Hematopoietic multipotent progenitor cell treated with erythropoietin and hydrocortisone succinate and interleukin-3 and kit ligand, for 8 days (in vitro differentiated cells): ENCODE data around the gene SMOC1.

Experiments used
- DNase-seq: peaks from one replicate; pipeline ENCODE4 v3.0.0-alpha.2; 2015

SMOC1 gene

GRCh38 chr14:70047598-70048312, 168.5 kb downstream of the SMOC1 start:
- no peak for DNase-seq

GRCh38 chr14:70048313-70048654, 169.1 kb downstream of the SMOC1 start:
- DNase-seq, result no peak

- DNase-seq, result no peak
Measured at GRCh38 chr14:70049605-70050004, 170.4 kb downstream of the SMOC1 start.

- no peak for DNase-seq
Measured at GRCh38 chr14:70050136-70050535, 170.9 kb downstream of the SMOC1 start.

GRCh38 chr14:70052990-70053389, 173.8 kb downstream of the SMOC1 start:
- DNase-seq, result peak; percentile 36

- DNase-seq, result no peak
Measured at GRCh38 chr14:70057519-70058136, 178.4 kb downstream of the SMOC1 start.

- no peak for DNase-seq
Measured at GRCh38 chr14:70059545-70059944, 180.3 kb downstream of the SMOC1 start.

GRCh38 chr14:70061108-70061507, 181.9 kb downstream of the SMOC1 start:
- no peak for DNase-seq

GRCh38 chr14:70064136-70064865, 185.1 kb downstream of the SMOC1 start:
- DNase-seq, result no peak

- DNase-seq, result no peak
Measured at GRCh38 chr14:70067810-70068209, 188.6 kb downstream of the SMOC1 start.

GRCh38 chr14:70069186-70069585, 190.0 kb downstream of the SMOC1 start:
- no peak for DNase-seq

GRCh38 chr14:70073924-70074566, 194.8 kb downstream of the SMOC1 start:
- peak; percentile 69 for DNase-seq

GRCh38 chr14:70077005-70077404, 197.8 kb downstream of the SMOC1 start:
- DNase-seq, result no peak

GRCh38 chr14:70077720-70078119, 198.5 kb downstream of the SMOC1 start:
- DNase-seq, result no peak

- no peak for DNase-seq
Measured at GRCh38 chr14:70078329-70078728, 199.1 kb downstream of the SMOC1 start.

- DNase-seq, result no peak
Measured at GRCh38 chr14:70080076-70080475, 200.9 kb downstream of the SMOC1 start.
